HG03103 (cell line): ENCODE measurements around the gene ADGRG1.
A peak's percentile ranks its signal among the peaks of the same experiment; 100 is the strongest.
"Not testable (repeated sequence)": the region's sequence is repeated elsewhere in the genome, so short reads cannot be mapped to it uniquely, and the experiment has no call there.

Source experiments
- ATAC-seq: cut with Tn5 transposase; IDR thresholded peaks from one replicate; pipeline ENCODE4 v1.9.1; 2021; ENCODE audit warnings: low read depth; ENCODE audit not compliant: unreplicated experiment

The ADGRG1 gene

DNA sequence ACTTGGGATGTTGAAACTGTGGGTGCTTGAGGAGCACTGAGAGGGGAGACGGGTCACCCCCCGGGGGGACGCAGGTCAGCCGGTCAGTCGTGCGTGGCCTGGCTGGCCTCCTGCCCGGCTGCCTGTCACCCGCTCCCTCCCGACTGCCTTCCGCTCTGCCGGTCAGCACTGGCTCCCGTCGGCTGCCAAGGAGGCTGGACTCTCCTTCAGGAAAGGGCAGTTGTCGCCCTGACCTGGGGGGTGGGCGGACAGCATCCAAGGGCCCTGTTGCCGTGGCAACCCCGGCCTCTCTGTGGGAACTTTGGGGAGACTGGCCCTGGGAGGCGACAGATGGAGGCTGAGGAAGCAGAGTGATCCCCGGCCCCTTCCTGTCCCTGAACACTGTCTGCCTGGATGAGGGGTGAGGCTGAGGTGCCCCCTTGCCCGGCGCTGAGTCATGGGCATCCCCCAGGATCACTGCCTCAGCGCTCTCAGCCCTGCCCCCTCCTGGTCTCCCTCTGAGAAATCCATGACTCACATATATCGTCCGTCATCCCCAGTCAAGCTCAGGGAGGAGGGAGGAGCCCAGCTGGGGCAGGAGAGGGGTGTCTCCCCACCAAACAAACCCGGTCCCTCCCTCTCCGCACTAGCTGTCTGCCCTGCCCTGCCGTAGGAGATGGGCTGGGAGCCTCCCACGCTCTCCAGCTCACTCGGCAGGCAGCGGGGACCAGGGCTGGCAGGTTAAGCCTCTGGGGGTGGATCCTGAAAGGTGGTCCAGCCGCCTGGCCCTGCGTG, at the start of gene ADGRG1:
ADGRG1 (plus strand) TSS at position 623 of the 774 bp plus-strand sequence. CDS start 21,658 bp downstream, outside the sequence.
- ATAC-seq, result no peak

DNA sequence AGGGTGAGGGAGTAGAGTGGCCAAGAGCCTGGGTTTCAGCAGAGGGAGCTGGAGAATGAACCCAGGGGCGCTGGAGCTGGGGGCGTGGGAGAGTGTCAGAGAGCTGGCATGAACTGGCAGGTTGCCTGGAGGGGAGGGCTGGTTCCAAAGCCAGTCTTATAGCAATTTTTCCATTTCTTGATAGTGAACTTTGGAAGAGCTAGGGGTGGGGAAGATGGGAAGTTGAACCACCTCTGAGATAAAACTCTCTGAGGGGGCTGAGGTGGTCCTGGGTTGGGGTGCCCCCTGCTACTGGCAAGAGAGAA, 49.1 kb upstream of the ADGRG1 start:
- no peak for ATAC-seq

DNA sequence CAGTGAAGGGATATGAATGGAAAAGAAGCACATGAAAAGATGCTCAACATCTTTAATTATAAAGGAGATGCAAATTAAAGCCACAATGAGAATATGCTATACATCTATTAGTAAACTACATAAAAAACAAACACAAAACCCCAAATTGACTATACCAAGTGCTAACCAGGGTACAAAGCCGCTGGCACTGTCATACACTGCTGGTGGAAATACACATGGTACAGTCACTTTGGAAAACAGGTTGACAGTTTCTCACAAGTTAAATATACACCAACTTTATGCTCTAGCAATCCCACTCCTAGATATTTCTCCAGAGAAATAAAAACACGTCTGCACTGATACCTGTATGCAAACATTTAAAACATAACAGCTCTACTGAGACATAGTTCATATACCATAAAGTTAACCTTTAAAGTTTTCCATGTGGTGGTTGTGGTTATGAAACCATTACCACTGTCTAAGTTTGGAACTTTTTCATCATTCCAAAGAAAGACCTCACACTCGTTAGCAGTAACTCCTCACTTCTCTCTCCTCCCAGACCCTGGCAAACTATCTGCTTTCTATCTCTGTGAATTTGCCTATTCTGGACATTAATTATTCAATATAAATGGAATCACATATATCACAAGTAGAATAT, 43.3 kb upstream of the ADGRG1 start:
- no peak for ATAC-seq

- no peak for ATAC-seq
Measured at GRCh38 chr16:57588831-57589230, 39.6 kb upstream of the ADGRG1 start.

DNA sequence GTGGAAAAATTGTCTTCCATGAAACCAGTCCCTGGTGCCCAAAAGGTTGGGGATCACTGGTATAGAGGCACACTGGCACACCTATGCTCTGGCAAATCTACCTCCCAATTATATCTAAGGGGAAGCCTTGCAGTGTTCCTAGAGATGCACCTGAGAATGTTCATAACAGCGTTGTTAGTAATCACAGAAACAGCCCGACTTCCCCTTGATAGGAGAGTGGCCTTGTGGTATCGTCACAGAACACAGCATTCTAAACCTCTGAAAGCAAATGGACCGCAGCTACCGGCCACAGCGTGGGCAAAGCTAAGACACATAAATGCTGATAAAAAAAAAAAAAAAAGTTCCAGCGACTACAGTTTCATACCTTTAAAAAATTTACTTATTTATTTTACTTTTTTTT, 39.1 kb upstream of the ADGRG1 start:
- ATAC-seq, result no peak

DNA sequence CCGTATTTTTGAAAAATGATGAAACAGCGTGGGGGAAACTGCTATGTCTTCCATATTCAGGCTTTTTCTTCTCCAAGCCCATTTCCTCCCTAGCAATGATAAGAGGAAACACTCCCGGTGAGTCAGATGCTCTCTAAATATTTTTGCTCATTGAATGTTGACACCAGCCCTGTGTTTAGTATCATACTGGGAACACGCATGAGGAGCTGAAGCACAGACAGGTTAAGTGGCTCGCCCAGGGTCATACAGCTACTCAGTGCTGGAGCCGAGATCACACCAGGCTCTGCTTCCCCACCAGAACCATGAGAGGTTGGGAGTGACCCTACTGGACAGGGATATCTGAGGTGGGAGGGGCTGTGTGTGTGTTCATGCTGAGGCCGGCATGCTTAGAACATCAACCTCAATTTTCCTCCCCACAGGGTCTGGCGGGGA, 37.8 kb upstream of the ADGRG1 start:
- no peak for ATAC-seq

- peak; percentile 63 for ATAC-seq
Measured at GRCh38 chr16:57591086-57591869, 37.2 kb upstream of the ADGRG1 start.

- no peak for ATAC-seq
Measured at GRCh38 chr16:57591870-57592485, 36.5 kb upstream of the ADGRG1 start.

DNA sequence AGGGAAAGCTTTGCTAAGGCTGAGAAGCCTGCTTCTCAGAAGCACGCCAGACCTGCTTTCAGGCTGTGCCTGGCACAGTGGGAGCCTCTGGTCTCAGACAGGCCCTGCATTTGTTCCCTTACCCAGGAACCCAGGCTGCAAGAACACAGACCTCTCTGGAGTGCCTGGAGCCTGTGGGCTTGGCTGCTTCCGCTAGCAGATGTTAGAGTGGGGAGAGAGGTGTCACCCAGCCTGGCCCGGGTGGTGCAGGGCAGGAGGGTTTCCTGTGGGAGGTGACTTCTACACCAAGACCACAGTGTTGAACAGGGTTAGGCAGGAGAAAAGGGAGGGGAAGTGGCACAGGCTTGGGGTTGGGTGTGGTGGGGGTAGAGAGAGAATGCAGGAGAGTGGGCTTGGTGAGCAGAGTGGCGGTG, 35.8 kb upstream of the ADGRG1 start:
- ATAC-seq, result no peak

GRCh38 chr16:57593021-57593420, 35.4 kb upstream of the ADGRG1 start:
- ATAC-seq, result no peak

- ATAC-seq, result no peak
Measured at GRCh38 chr16:57593990-57594389, 34.4 kb upstream of the ADGRG1 start.

DNA sequence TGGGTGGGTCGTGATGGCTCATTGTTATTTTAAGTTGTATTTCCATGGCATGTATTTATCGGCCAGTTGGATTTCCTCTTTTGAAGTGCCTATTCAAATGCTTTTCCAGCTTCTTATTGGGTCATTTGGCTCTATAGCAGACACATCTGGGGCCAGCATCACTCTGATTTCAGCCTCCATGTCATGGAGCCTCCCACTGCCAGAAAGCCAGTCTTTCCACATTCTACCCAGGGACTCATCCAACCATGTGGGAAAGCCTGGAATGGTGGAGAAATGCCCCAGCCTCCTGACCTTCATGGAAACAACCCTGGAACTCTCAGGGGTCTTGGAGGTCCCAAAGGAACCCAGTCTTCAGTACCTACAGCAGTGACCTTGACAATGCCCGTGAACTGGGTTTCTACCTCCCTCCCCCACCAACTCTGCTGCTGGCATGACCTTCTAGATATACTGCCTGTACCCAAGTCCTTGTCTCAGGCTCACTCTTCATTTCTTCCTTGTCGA, 33.8 kb upstream of the ADGRG1 start:
- ATAC-seq, result no peak

DNA sequence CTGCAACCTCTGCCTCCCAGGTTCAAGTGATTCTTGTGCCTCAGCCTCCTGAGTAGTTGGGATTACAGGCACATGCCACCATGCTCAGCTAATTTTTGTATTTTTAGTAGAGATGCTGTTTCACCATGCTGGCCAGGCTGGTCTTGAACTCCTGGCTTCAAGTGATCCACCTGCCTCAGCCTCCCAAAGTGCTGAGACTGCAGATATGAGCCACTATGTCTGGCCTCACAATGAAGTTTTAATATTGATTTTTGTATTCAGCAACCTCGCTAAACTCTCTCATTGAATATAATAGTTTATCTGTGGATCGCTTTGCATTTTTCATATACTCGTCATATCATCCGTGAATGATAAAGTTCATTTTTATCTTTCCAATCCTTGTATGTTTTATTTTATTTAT, 32.2 kb upstream of the ADGRG1 start:
- not testable (repeated sequence) for ATAC-seq

GRCh38 chr16:57598437-57598836, 30.0 kb upstream of the ADGRG1 start:
- ATAC-seq, result no peak

GRCh38 chr16:57600048-57600835, 28.2 kb upstream of the ADGRG1 start:
- no peak for ATAC-seq

DNA sequence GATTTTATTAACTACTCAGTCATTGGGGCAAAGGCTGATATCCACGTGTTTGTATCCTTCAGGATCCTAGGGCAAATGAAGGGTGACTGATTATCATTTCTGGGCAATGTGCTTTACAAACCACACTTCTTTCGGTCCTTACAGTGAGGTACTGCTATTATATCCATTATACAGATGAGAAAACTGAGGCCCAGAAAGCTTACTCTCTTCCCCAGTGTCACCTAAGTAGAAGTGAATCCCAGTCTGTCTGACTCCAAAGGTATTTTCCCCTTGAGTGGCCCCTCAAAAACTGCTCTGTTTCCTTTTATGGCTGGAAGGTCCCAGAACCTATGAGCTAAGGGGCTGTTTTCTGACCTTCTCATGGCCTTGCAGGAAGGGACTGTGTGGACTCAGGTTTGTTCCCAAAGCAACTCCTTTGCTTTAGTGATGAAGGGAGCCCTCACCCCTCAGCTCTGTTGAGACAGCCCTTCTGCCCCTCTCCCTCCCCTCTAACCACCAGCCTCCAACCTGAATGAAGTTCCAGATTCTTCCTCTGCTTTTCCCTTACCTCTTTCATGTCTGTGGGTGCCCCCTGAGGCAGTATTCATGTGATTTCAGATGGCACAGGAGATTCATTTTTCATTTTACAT, 27.4 kb upstream of the ADGRG1 start:
- no peak for ATAC-seq

GRCh38 chr16:57601801-57602478, 26.5 kb upstream of the ADGRG1 start:
- peak; percentile 75 for ATAC-seq

GRCh38 chr16:57603115-57604024, 25.1 kb upstream of the ADGRG1 start:
- no peak for ATAC-seq
